T-helper 1 cell treated with Interleukin-12 subunit alpha and Interleukin-12 subunit beta and Interleukin-4 antibody, amounts not matched to agents 30 ng/mL and 1 ng/mL, for 36 hours (primary cell): Measurements from ENCODE around the gene PTPRC. TPM values are rescaled to one million over a fixed set of nuclear protein-coding genes. Genes with fewer than 3 reads are reported as not detected.
"Not testable (repeated sequence)": the region's sequence is repeated elsewhere in the genome, so short reads cannot be mapped to it uniquely, and the experiment has no call there.

Experiments used
- intact Hi-C: fragments of 100-400 bp; cut with micrococcal nuclease; formaldehyde crosslinking; loops from one replicate; pipeline ENCODE4 v1.15.1; 2024
- total RNA-seq: library from RNA; stranded (reverse); gene quantifications from 2 replicates; pipeline ENCODE4 v1.2.3, GENCODE V29; 2022

Gene PTPRC
- 762 and 773 TPM in 2 replicates for total RNA-seq

- intact Hi-C loops = loop anchor here (1.0 to 2.0 kb wide), 4 partner anchors 18 to 480 kb away; no protein-coding TSS in a partner anchor
These were observed at the start of gene PTPRC for GRCh38 chr1:198638894-198639635. PTPRC (plus strand) TSS chr1:198639040; CDS start chr1:198639269, 229 bp downstream.

GRCh38 chr1:198590454-198590853, 48.4 kb upstream of the PTPRC start:
- intact Hi-C loops = no loop called here

GRCh38 chr1:198595765-198596164, 43.1 kb upstream of the PTPRC start:
- intact Hi-C loops = no loop called here

- intact Hi-C loops = no loop called here
These were observed 41.0 kb upstream of the PTPRC start for GRCh38 chr1:198597690-198598430.

GRCh38 chr1:198598796-198599321, 40.0 kb upstream of the PTPRC start:
- intact Hi-C loops = no loop called here

GRCh38 chr1:198599749-198600148, 39.1 kb upstream of the PTPRC start:
- intact Hi-C loops = no loop called here

- intact Hi-C loops = no loop called here
These were observed 37.9 kb upstream of the PTPRC start for GRCh38 chr1:198600906-198601305.

- intact Hi-C loops = not testable (repeated sequence)
These were observed 37.5 kb upstream of the PTPRC start for GRCh38 chr1:198601310-198601709.

- intact Hi-C loops = loop anchor here (1.0 kb wide), 1 partner anchor 9 kb away; no protein-coding TSS in a partner anchor
These were observed 36.6 kb upstream of the PTPRC start for GRCh38 chr1:198601936-198602889.

- intact Hi-C loops = no loop called here
These were observed 33.9 kb upstream of the PTPRC start for GRCh38 chr1:198604975-198605374.

GRCh38 chr1:198605406-198605805, 33.4 kb upstream of the PTPRC start:
- intact Hi-C loops = no loop called here

- intact Hi-C loops = no loop called here
These were observed 32.8 kb upstream of the PTPRC start for GRCh38 chr1:198606020-198606438.

GRCh38 chr1:198607714-198608113, 31.1 kb upstream of the PTPRC start:
- intact Hi-C loops = no loop called here

GRCh38 chr1:198610362-198610761, 28.5 kb upstream of the PTPRC start:
- intact Hi-C loops = loop anchor here (1.0 to 5.0 kb wide), 3 partner anchors 53 to 477 kb away; no protein-coding TSS in a partner anchor

- intact Hi-C loops = loop anchor here (1.0 to 5.0 kb wide), 3 partner anchors 9 to 476 kb away; no protein-coding TSS in a partner anchor
These were observed 27.6 kb upstream of the PTPRC start for GRCh38 chr1:198611219-198611618.

- intact Hi-C loops = loop anchor here (1.0 to 5.0 kb wide), 4 partner anchors 9 to 475 kb away; no protein-coding TSS in a partner anchor
These were observed 26.2 kb upstream of the PTPRC start for GRCh38 chr1:198612471-198613260.

GRCh38 chr1:198617406-198617805, 21.4 kb upstream of the PTPRC start:
- intact Hi-C loops = no loop called here

- intact Hi-C loops = loop anchor here (1.0 to 10.0 kb wide), 9 partner anchors 63 to 1472 kb away; partner anchors contain the start of genes ASPM, DENND1B and NEK7
These were observed 19.3 kb upstream of the PTPRC start for GRCh38 chr1:198619375-198620140.

- intact Hi-C loops = loop anchor here (2.0 to 10.0 kb wide), 8 partner anchors 63 to 1473 kb away; partner anchors contain the start of genes ASPM, DENND1B and NEK7
These were observed 18.6 kb upstream of the PTPRC start for GRCh38 chr1:198620218-198620617.
